Medulla oblongata (tissue), 1 donor: ENCODE data around the gene UCN.
"Not testable (repeated sequence)": the region's sequence is repeated elsewhere in the genome, so short reads cannot be mapped to it uniquely, and the experiment has no call there.

Experiments
- DNase-seq: peaks from one replicate; pipeline ENCODE4 v3.0.0-alpha.2; 2015; ENCODE audit errors: extremely low spot score

The UCN gene

GRCh38 chr2:27284996-27285395, 23.2 kb downstream of the UCN start:
- DNase-seq = no peak

- DNase-seq = no peak
Observed at GRCh38 chr2:27282892-27283291, 25.4 kb downstream of the UCN start.

GRCh38 chr2:27281855-27282559, 26.2 kb downstream of the UCN start, which contains the start of gene TRIM54:
Gene TRIM54, plus strand, starts transcription at chr2:27282429. Its CDS starts 303 bp downstream, at chr2:27282732.
- DNase-seq = no peak

- no peak for DNase-seq
Observed at GRCh38 chr2:27281442-27281841, 26.8 kb downstream of the UCN start.

GRCh38 chr2:27280826-27281225, 27.4 kb downstream of the UCN start:
- no peak for DNase-seq

GRCh38 chr2:27278010-27278409, 30.2 kb downstream of the UCN start:
- DNase-seq = no peak

- no peak for DNase-seq
Observed at GRCh38 chr2:27275211-27276150, 32.8 kb downstream of the UCN start, which contains the start of gene DNAJC5G. Gene DNAJC5G, plus strand, starts transcription at chr2:27275433. Its CDS starts 1,296 bp downstream, at chr2:27276729.

- not testable (repeated sequence) for DNase-seq
Observed at GRCh38 chr2:27272537-27273522, 35.4 kb downstream of the UCN start.

- no peak for DNase-seq
Observed at GRCh38 chr2:27271631-27272340, 36.5 kb downstream of the UCN start.

GRCh38 chr2:27270670-27271069, 37.6 kb downstream of the UCN start:
- no peak for DNase-seq

GRCh38 chr2:27270131-27270530, 38.1 kb downstream of the UCN start:
- no peak for DNase-seq

- DNase-seq = not testable (repeated sequence)
Observed at GRCh38 chr2:27268296-27268695, 39.9 kb downstream of the UCN start.

- DNase-seq = no peak
Observed at GRCh38 chr2:27265536-27265870, 42.7 kb downstream of the UCN start.

- DNase-seq = peak; percentile 9
Observed at GRCh38 chr2:27264753-27265535, 43.3 kb downstream of the UCN start.

GRCh38 chr2:27264253-27264752, 43.9 kb downstream of the UCN start:
- DNase-seq = no peak

- DNase-seq = no peak
Observed at GRCh38 chr2:27263287-27264252, 44.7 kb downstream of the UCN start.

- no peak for DNase-seq
Observed at GRCh38 chr2:27262379-27263286, 45.6 kb downstream of the UCN start, which contains the start of gene SLC30A3. Gene SLC30A3, minus strand, starts transcription at chr2:27263047. Its CDS starts 141 bp downstream, at chr2:27262906.

- DNase-seq = no peak
Observed at GRCh38 chr2:27261926-27262298, 46.3 kb downstream of the UCN start.
